Activated T-helper 2 cell treated with anti-CD3 and anti-CD28 coated beads, Interferon-gamma antibody, Interleukin-2, Interleukin-4, amounts not matched to agents 10 μg/mL and 5 μg/mL and 100 μg/mL, durations not matched to agents 14 hours and 24 hours and 36 hours (primary cell): ENCODE measurements around the gene ABLIM2. TPM values are rescaled to one million over a fixed set of nuclear protein-coding genes. Genes with fewer than 3 reads are reported as not detected.

Source experiments
- DNase-seq: peaks from one replicate; pipeline ENCODE4 v3.0.0; 2021; ENCODE audit warnings: low spot score
- H3K27ac Mint-ChIP-seq: one replicate; pipeline ENCODE4 v1.8.0; 2021; ENCODE audit warnings: mixed read lengths
- H3K27me3 Mint-ChIP-seq: one replicate; pipeline ENCODE4 v1.8.0; 2021; ENCODE audit warnings: low read depth, mixed read lengths
- H3K36me3 Mint-ChIP-seq: one replicate; pipeline ENCODE4 v1.8.0; 2021; ENCODE audit warnings: low read depth, mixed read lengths
- H3K4me1 Mint-ChIP-seq: one replicate; pipeline ENCODE4 v1.8.0; 2021; ENCODE audit warnings: low read depth, mixed read lengths
- H3K4me3 Mint-ChIP-seq: one replicate; pipeline ENCODE4 v1.8.0; 2021; ENCODE audit warnings: low read depth, mild to moderate bottlenecking, moderate library complexity, mixed read lengths
- H3K9me3 Mint-ChIP-seq: one replicate; pipeline ENCODE4 v1.8.0; 2021; ENCODE audit warnings: mixed read lengths
- intact Hi-C: fragments of 100-400 bp; cut with micrococcal nuclease; formaldehyde crosslinking; loops from one replicate; pipeline ENCODE4 v1.15.1; 2023
- total RNA-seq: library from RNA; stranded (reverse); gene quantifications from 2 replicates; pipeline ENCODE4 v1.2.3, GENCODE V29; 2022

ABLIM2 gene
- total RNA-seq, 1 donor from 2014 or later = 0.32 TPM

DNA sequence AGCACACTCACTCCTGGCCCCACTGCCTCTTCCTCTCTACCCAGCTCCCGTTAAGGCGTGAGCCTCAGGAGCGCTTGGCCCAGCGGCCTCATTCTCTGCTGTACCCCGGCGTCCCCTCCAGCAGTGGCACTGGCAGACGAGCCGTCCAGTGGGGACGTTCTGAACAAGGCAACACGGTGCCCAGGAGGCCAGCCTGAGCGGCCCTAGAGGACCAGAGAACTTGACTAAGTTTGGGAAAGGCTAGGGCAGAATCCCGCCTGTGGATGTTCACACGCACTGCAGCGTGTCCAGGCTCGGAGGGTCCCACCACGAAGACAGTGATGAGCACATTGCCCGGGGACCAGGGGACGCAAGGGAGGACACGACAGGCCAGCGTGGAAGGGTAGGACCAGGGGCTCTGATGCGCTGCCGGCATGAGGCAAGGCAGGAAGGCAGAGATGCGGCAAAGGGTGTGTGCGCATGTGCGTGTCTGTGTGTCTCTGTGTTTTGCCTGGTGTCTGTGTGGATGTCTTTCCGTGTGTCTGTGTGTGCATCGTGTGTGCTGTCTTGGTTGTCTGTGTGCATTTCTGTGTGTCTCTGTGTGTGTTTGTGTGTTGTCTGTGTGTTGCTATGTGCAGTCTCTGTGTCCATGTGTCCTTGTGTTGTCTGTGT is 89.4 kb downstream of the ABLIM2 start:
- Mint-ChIP-seq H3K4me1 (no peaks in the 10 kb centered on the region), H3K9me3 (peaks cover 6% of the 10 kb centered on the region), H3K36me3 (no peaks in the 10 kb centered on the region), H3K27ac (no peak overlapping the region), H3K27me3 (no peaks in the 10 kb centered on the region), H3K4me3 (no peak overlapping the region)
- no peak for DNase-seq
- intact Hi-C loops = no loop called here

DNA sequence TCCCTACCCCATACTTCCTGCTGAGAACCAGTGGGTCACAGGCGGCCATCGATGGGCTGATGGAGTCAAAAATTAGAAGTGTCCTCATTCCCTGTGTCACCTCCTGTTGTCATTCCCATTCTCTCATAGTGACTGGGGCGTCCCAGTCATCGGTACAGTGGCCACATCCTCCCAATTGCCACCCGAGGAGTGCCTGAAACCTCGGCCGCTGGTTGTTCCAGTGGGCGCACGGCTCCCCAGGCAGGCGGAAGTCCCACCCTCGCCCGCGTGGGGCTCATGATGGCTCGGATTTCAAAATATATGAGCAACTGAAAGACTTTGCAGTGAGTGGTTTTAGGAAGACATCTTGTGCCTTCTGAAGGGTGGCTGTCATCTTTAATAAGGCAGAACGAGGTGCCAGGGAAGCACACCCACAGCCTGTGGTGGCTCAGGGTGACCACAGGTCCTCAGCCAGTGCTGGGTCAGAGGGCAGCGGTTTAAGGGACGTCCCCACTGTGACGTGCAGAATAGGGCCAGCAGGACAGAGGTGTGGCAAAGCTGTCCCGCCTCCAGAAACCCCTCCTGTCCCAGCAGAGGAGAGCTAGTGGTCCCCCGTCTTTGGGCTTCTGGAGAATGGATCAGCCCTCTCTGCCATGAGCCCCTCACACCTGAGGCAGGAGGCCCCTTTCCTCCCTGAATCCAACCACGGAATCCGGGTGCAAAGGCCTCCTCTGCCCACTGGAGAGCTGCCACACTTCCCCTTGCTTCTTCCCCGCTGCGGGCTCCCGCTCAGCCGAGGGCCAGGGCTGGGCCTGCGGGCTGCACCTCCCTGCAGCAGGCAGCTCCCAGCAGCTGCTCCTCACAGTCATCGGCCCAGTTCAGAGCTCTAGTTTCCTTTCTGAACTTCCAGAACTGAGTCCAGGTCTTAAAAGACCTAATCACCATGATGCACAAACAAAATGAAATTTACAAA is 90.4 kb downstream of the ABLIM2 start:
- Mint-ChIP-seq H3K4me3 (no peak overlapping the region), H3K27me3 (no peaks in the 10 kb centered on the region)
- intact Hi-C loops = no loop called here

DNA sequence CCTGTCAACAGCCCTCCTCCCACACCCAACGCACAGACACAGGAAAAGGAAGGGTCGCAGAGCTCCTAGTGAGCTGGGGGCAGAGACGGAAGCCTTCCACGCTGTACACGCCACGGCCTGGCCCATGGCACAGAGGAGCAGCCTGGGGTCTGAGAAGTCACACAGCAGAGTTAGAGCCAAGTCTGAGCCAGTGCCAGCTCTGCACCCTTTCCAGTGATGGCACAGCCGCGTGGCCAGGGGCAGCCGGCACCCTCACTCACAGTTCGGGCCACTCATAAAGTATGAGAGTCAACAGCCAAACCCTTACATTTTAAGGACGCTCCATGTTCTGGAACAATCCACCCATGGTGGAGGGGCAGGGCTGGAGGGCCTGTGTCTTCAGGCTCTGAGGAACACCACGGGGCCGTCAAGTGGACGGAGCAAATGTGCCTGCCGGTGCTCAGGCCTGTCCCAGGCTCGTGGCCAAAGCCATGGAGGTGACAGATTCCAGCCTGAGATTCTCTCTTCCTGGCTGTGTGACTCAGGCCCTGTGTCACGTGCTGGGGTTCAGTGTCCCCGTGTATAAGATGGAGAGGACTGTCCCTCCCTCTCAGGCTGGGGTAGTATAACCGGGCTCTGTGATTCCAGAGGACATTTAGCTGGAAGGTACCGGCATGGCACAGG is 91.2 kb downstream of the ABLIM2 start:
- Mint-ChIP-seq H3K27ac (no peak overlapping the region), H3K4me1 (no peaks in the 10 kb centered on the region), H3K9me3 (peaks cover 17% of the 10 kb centered on the region), H3K4me3 (no peak overlapping the region), H3K27me3 (no peaks in the 10 kb centered on the region), H3K36me3 (no peaks in the 10 kb centered on the region)
- no peak for DNase-seq
- intact Hi-C loops = no loop called here

More for the DNA sequence above, 90.4 kb downstream of the ABLIM2 start:
- Mint-ChIP-seq H3K9me3 (peaks cover 16% of the 10 kb centered on the region), H3K27ac (no peak overlapping the region), H3K36me3 (no peaks in the 10 kb centered on the region), H3K4me1 (no peaks in the 10 kb centered on the region)
- no peak for DNase-seq

DNA sequence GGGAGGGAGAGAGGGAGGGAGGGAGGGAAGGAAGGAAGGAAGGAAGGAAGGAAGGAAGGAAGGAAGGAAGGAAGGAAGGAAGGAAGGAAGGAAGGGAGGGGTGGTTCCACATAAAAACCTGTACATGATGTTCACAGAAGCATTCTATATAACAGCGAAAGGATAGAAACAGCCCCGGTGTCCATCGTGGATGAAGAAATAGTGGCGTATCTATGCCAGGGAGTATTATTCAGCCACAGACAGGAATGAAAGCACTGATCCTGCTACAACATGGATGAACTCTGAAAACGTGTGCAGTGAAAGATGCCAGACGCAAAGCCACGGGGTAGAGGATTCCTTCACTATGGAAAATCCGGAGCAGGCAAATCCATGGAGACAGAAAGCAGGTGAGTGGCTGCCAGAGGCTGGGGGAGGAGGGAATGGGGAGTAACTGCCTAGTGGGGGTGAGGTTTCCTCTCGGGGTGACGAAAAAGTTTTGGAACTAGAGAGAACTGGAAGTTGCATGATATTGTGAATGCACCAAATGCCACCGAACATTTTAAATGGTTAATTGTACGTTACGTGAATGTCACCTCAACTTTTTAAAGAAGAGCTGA is 92.2 kb downstream of the ABLIM2 start:
- no peaks in the 10 kb centered on the region for H3K4me1 Mint-ChIP-seq
- H3K9me3 Mint-ChIP-seq = peaks cover 17% of the 10 kb centered on the region
- no peak for DNase-seq
- H3K27ac Mint-ChIP-seq = no peak overlapping the region
- no peaks in the 10 kb centered on the region for H3K36me3 Mint-ChIP-seq
- no peak overlapping the region for H3K4me3 Mint-ChIP-seq
- intact Hi-C loops = no loop called here
- H3K27me3 Mint-ChIP-seq = no peaks in the 10 kb centered on the region

DNA sequence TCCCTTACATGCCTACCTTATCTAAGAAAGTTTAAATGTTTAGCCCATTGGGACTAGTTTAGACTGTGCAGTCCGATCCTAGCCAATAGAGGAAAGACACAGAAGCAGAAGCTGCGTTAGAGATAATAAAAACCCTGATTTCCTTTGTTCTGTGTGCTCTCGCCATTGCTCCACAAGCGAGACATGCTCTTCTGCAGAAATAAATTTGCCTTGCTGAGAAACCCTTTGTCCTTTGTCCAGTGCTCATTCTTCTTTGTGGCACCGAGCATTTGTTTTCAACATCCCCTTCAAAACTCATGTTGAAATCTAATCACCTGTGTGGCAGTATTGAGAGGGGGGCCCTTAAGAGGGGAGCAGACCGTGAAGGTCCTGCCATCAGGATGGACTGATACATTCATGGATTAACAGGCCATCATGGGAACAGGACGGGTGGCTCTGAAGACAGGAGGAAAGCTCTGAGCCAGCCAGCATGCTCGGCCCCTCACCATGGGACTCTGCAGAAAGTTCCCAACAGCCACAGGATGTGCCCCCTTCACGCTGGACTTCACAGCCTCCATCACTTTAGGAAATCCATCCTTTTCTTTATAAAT is 94.5 kb downstream of the ABLIM2 start:
- DNase-seq = no peak
- Mint-ChIP-seq H3K4me1 (no peaks in the 10 kb centered on the region), H3K9me3 (peaks cover 17% of the 10 kb centered on the region), H3K4me3 (no peak overlapping the region), H3K27ac (no peak overlapping the region), H3K36me3 (no peaks in the 10 kb centered on the region), H3K27me3 (no peaks in the 10 kb centered on the region)
- intact Hi-C loops = no loop called here

DNA sequence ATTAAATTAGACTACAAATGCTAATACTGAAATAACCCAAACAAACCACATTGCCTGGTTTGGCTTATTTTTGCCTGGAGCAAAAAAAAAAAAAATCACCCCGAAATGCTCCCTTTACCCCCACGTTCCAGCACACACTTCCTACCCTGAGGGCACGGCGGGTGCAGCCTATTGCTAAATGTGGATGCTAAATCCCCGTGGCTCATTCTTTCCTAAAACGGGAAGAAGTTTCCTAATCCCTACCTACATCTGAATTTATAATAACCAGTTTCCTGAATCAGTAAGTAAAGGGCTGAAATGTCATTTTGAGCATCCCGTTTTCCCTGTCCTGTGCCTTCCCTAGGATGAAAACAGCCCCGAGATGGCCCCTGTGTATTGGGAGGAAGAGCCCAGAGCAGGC is 97.0 kb downstream of the ABLIM2 start:
- DNase-seq = no peak
- H3K4me3 Mint-ChIP-seq = no peak overlapping the region
- intact Hi-C loops = no loop called here
- H3K9me3 Mint-ChIP-seq = peaks cover 17% of the 10 kb centered on the region
- H3K36me3 Mint-ChIP-seq = no peaks in the 10 kb centered on the region
- no peaks in the 10 kb centered on the region for H3K4me1 Mint-ChIP-seq
- H3K27me3 Mint-ChIP-seq = no peaks in the 10 kb centered on the region
- no peak overlapping the region for H3K27ac Mint-ChIP-seq

DNA sequence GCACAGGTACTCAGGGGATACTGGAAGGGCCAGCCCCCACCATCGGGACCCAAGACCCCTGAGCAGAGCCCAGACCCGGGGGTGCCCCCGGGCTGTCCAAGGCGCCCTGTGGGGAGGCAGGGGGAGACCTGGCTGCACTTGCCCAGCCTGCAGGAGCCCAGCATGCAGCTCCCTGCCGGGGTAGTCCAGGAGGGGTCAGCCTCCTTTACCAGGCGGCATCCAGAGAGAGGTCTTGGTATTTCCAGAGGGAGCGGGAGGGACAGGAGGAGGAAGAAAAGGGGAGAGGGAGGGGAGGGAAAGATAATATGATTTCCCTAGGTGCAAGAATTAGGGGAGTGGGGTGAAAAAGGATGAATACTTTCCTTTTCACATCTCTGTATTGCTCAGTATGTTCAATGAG is 97.5 kb downstream of the ABLIM2 start:
- intact Hi-C loops = no loop called here
- H3K27ac Mint-ChIP-seq = no peak overlapping the region

DNA sequence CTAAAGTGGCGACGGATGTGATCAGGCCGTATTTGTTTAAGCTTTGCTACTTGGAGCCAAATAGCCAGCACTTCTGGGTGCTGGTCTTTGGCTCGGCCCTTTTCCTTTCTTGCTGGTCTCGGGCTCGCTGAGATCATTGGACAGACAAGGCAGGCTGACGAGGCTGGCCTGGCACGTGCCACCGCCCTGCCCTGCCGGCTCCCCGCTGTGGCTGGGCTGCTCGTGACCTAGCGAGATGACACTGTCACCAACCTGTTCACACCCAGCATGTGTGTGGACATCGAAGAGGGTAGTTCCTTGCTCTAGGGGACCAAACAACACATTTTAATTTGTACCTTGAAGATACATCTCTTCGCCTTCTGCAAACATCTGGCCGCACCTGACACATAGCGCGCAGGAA is 98.0 kb downstream of the ABLIM2 start:
- intact Hi-C loops = no loop called here
- H3K4me3 Mint-ChIP-seq = no peak overlapping the region
- no peaks in the 10 kb centered on the region for H3K36me3 Mint-ChIP-seq
- no peaks in the 10 kb centered on the region for H3K4me1 Mint-ChIP-seq
- DNase-seq = no peak
- peaks cover 17% of the 10 kb centered on the region for H3K9me3 Mint-ChIP-seq
- no peak overlapping the region for H3K27ac Mint-ChIP-seq
- no peaks in the 10 kb centered on the region for H3K27me3 Mint-ChIP-seq

More for the DNA sequence above, 97.5 kb downstream of the ABLIM2 start:
- Mint-ChIP-seq H3K36me3 (no peaks in the 10 kb centered on the region), H3K4me1 (no peaks in the 10 kb centered on the region), H3K9me3 (peaks cover 17% of the 10 kb centered on the region), H3K27me3 (no peaks in the 10 kb centered on the region), H3K4me3 (no peak overlapping the region)
- DNase-seq = no peak

DNA sequence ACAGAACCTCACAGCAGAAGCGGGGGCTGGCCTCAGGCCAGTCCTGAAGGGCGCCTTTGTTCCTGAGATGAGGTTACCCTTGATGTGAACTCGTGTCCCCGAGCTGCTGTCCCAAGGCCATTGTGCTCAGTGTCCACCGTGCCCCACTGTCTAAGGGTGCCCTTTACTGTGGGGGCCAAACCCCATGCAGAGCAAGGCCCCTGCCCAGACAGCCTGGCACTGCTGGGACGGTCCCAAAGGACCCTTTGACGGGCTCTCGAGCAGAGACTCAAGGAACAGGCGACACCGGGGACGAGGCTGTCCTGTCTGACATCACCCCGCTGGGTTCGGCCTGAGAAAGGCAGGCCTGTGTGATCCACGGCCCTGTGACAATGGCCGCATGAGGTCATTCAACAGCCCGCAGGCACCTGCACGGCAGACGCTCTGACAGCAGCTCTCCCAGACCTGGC is 100.6 kb downstream of the ABLIM2 start:
- H3K9me3 Mint-ChIP-seq = no peaks in the 10 kb centered on the region
- H3K4me1 Mint-ChIP-seq = no peaks in the 10 kb centered on the region
- no peak for DNase-seq
- no peaks in the 10 kb centered on the region for H3K36me3 Mint-ChIP-seq
- H3K27me3 Mint-ChIP-seq = no peaks in the 10 kb centered on the region
- intact Hi-C loops = no loop called here
- H3K4me3 Mint-ChIP-seq = no peak overlapping the region
- H3K27ac Mint-ChIP-seq = no peak overlapping the region

DNA sequence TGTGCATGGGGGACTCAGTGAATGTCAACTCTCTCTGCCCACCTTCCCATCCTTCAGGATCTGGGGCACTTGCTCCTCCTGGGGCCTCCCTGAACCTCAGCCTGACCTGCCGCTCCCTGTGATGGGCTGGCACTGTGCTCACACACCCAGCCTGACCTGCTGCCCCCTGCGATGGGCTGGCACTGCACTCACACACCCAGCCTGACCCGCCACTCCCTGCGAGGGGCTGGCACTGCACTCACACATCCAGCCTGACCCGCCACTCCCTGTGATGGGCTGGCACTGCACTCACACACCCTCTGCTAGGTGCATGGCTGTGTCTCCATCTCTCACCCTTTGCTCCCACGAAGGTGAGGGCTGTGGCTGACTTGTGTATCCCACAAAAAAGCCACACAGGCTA is 103.4 kb downstream of the ABLIM2 start:
- Mint-ChIP-seq H3K4me3 (no peak overlapping the region), H3K36me3 (no peaks in the 10 kb centered on the region), H3K9me3 (no peaks in the 10 kb centered on the region), H3K27me3 (no peaks in the 10 kb centered on the region), H3K27ac (no peak overlapping the region), H3K4me1 (no peaks in the 10 kb centered on the region)
- DNase-seq = no peak
- intact Hi-C loops = no loop called here

DNA sequence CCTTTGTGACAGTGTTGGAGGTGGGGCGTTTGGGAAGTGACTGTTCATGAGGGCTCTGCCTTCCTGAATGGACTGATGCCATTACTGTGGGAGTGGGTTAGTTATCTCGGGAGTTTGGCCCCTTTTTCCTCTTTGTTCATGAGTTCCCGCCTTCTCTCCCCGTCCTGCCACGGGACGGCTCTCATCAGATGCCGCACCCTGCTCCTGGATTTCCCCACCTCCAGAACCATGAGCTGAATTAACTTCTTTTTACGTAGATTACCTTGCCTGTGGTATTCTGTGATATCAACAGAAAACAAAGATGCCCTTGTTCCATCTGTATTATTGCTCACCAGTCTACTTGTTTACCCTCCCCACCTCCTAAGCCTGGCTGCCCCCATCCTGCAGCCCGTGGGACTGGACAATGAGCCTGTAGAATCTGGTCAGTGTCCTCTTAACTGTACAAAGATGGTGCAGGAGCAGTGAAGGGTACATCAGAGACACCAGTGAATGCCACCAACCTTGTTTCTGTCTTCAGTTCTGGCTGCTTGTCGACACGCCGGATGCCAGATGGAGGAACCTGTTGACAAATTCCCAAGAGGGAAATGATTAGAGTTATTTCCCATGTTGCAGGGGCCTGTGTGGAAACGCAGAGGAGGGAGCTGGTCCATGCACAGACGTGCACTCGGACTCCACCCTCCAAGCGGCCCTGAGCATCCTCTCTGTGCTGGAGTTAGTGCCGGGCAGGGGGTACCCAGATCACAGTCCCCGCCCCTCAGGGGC is 104.7 kb downstream of the ABLIM2 start:
- DNase-seq = no peak
- Mint-ChIP-seq H3K4me3 (no peak overlapping the region), H3K9me3 (no peaks in the 10 kb centered on the region), H3K27ac (no peak overlapping the region), H3K36me3 (no peaks in the 10 kb centered on the region), H3K27me3 (peaks cover 3% of the 10 kb centered on the region), H3K4me1 (no peaks in the 10 kb centered on the region)
- intact Hi-C loops = no loop called here

DNA sequence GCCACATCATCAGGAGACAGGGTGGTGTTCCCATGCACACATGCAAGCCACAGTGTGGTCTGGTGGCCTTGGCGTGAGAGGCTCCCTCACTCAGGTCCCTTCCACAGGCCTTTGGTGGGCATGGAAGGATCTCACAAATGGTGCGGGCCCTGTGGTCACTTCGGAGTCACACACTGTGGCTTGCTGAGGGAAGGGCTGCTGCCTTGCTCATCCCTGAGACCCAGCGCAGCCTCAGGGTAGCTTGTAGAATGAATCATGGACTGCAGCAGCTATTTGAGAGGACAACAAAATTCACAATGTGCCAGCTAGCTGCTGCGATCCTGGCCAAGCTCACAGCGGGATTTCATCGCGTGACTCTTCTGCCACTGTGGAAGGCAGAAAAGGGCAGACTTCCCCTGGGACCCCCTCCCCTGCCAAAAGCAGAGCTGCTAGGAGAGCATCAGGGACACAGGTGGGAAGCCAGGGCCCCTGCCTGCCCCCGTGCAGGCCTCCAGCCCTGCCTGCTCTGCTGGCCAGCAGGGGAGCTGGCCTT is 106.4 kb downstream of the ABLIM2 start:
- no peak overlapping the region for H3K27ac Mint-ChIP-seq
- no peak overlapping the region for H3K4me3 Mint-ChIP-seq
- no peaks in the 10 kb centered on the region for H3K4me1 Mint-ChIP-seq
- H3K36me3 Mint-ChIP-seq = no peaks in the 10 kb centered on the region
- no peaks in the 10 kb centered on the region for H3K9me3 Mint-ChIP-seq
- no peak for DNase-seq
- intact Hi-C loops = no loop called here
- peaks cover 3% of the 10 kb centered on the region for H3K27me3 Mint-ChIP-seq
